Erythroblast (primary cell): ENCODE results near the gene PLCL2.

Source experiments
- GATA1 ChIP-seq: IDR thresholded peaks from 2 replicates; pipeline ENCODE4 v1.6.1; 2011; ENCODE audit warnings: low read depth, mild to moderate bottlenecking, control low read depth, low read length, moderate library complexity
- POLR2A ChIP-seq: IDR thresholded peaks from 2 replicates; pipeline ENCODE4 v1.6.1; 2011; ENCODE audit warnings: mild to moderate bottlenecking, low read length

DNA sequence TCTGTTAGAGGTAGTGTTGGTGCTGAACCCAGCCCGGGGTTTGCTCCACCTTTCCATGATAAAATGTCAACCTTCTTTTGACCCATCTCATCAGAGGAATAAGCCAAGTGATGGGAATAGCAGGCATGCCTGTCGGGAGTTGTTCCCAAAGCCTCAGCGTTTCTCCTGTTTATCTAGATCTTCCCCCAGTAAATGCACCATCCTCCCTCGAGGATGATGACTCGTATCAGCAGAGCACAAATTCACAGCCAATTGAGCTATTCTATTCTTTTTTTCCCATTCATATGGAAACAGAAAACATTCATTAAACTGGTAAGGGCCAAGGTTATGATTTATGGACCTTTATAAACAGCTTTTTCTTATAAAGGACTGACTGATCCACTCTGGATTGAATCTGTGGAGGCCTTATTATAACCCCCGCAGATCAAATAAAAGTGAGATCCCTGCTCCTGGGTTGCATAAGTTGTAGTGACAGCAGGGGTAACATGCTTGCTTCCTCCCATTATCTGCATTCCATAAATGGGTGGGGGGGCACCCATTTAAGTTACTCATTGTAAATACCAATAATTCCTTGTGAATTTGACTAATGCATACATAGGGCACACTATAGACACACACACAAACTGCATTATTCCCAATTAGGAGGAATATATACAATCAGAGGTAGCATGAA, 207.3 kb downstream of the PLCL2 start:
- TF ChIP-seq POLR2A (no peak), GATA1 (no peak)
